Measurements from ENCODE around the gene ANTKMT. TPM values are rescaled to one million over a fixed set of nuclear protein-coding genes. Genes with fewer than 3 reads are reported as not detected.
"Not testable (repeated sequence)": the region's sequence is repeated elsewhere in the genome, so short reads cannot be mapped to it uniquely, and the experiment has no call there.

The ANTKMT gene
- total and polyA plus RNA-seq, 2 donors (not counting 3 experiments of a cell fraction or from before 2014, with no cell fraction given) = 26.1 to 27.9 TPM

- intact Hi-C loops (cut with micrococcal nuclease) (no loop called here), dilution Hi-C loops (cut with MboI; ENCODE audit: extremely low pct_ligation_motif_present, low sequenced_read_pairs) (no loop called here)
- Histone ChIP-seq H3K9ac (replicated peaks; ENCODE audit: extremely low read depth, insufficient read depth, low read length) (peak overlapping the region; percentile 75), H4K20me1 (replicated peaks; ENCODE audit: control insufficient read depth, extremely low read depth, insufficient read depth, low read length) (no peaks in the 10 kb centered on the region), H3K4me2 (ENCODE audit: insufficient read depth, low read length) (peak overlapping the region; percentile 69), H3K36me3 (ENCODE audit: control insufficient read depth in 2 of 2, extremely low read depth in 1 of 2, insufficient read depth in 2 of 2, low read length in 2 of 2) (peaks cover 0 to 10% of the 10 kb centered on the region in 2 experiments), H3K79me2 (ENCODE audit: control insufficient read depth, insufficient read depth, low read length) (no peaks in the 10 kb centered on the region), H3K9me3 (replicated peaks; ENCODE audit: control insufficient read depth, insufficient read depth, low read length) (no peaks in the 10 kb centered on the region), H2AFZ (ENCODE audit: low read depth, low read length) (peak overlapping the region; percentile 76), H3K4me3 (replicated peaks in 1 of 3; ENCODE audit: insufficient read depth in 1 of 3, low read depth in 1 of 3, low read length in 3 of 3) (peak overlapping the region; percentile 72 to 78 (median 78)), H3K27me3 (ENCODE audit: control insufficient read depth in 2 of 2, insufficient read depth in 2 of 2, low read length in 2 of 2) (peaks cover 16% of the 10 kb centered on the region in 2 experiments), H3K9me1 (replicated peaks; ENCODE audit: control insufficient read depth, extremely low read depth, insufficient read depth, low read length) (no peaks in the 10 kb centered on the region), H3K27ac (ENCODE audit: insufficient read depth, low read depth, low read length) (peak overlapping the region; percentile 49), H3K4me1 (ENCODE audit: control insufficient read depth, extremely low read depth, insufficient read depth, low read length) (peaks cover 6% of the 10 kb centered on the region)
- ChIA-PET CTCF (interaction anchor here (1.2 to 1.6 kb wide), 5 partner anchors 14 to 31 kb away, joined by 3 to 8 read pairs (median 4); partner anchors contain the start of gene ANTKMT), POLR2A (no interaction called here)
- DNase-seq (ENCODE audit: low read depth, low spot score) (no peak), FAIRE-seq (no peak)
- no TSS peak for BruUV-seq (replicated peaks)
- TF ChIP-seq FOS (IDR thresholded peaks at IDR 0.05; ENCODE audit: borderline replicate concordance, insufficient read depth, low read length) (no peak), POLR2A (IDR thresholded peaks at IDR 0.05; ENCODE audit: low read depth, low read length) (no peak), GATA2 (IDR thresholded peaks at IDR 0.05; ENCODE audit: insufficient read depth, insufficient read length, low read depth, low read length) (no peak), EZH2 (IDR thresholded peaks at IDR 0.05; ENCODE audit: borderline replicate concordance, low read depth, low read length, severe bottlenecking) (no peak), POLR2AphosphoS5 (IDR thresholded peaks at IDR 0.05; ENCODE audit: insufficient read depth, low read depth, low read length) (no peak), MAX (IDR thresholded peaks at IDR 0.05; ENCODE audit: insufficient read depth, insufficient read length) (no peak), JUN (IDR thresholded peaks at IDR 0.05; ENCODE audit: borderline replicate concordance, insufficient read depth, insufficient read length, low read depth) (no peak), MYC (IDR thresholded peaks at IDR 0.05; ENCODE audit: low read depth, low read length) (no peak), CTCF (IDR thresholded peaks at IDR 0.05; ENCODE audit: extremely low read depth in 1 of 2, insufficient read depth in 1 of 2, low read depth in 1 of 2, low read length in 2 of 2) (no peak)
These were observed 31.6 kb upstream of the ANTKMT start for GRCh38 chr16:689175-689897.

- CTCF ChIA-PET = interaction anchor here (1.6 kb wide), 1 partner anchor 29 kb away, joined by 6 read pairs; the partner anchor contains the start of gene ANTKMT
- FAIRE-seq; H3K36me3 ChIP-seq (ENCODE audit: control insufficient read depth in 2 of 2, extremely low read depth in 1 of 2, insufficient read depth in 2 of 2, low read length in 2 of 2); H3K9me1 ChIP-seq (replicated peaks; ENCODE audit: control insufficient read depth, extremely low read depth, insufficient read depth, low read length); H3K4me1 ChIP-seq (ENCODE audit: control insufficient read depth, extremely low read depth, insufficient read depth, low read length); H2AFZ ChIP-seq (ENCODE audit: low read depth, low read length); H3K4me3 ChIP-seq (replicated peaks in 1 of 3; ENCODE audit: insufficient read depth in 1 of 3, low read depth in 1 of 3, low read length in 3 of 3); dilution Hi-C loops (cut with MboI; ENCODE audit: extremely low pct_ligation_motif_present, low sequenced_read_pairs); H3K27ac ChIP-seq (ENCODE audit: insufficient read depth, low read depth, low read length); POLR2A ChIA-PET; H3K4me2 ChIP-seq (ENCODE audit: insufficient read depth, low read length); H3K9ac ChIP-seq (replicated peaks; ENCODE audit: extremely low read depth, insufficient read depth, low read length); H4K20me1 ChIP-seq (replicated peaks; ENCODE audit: control insufficient read depth, extremely low read depth, insufficient read depth, low read length); H3K79me2 ChIP-seq (ENCODE audit: control insufficient read depth, insufficient read depth, low read length); BruUV-seq (replicated peaks); H3K9me3 ChIP-seq (replicated peaks; ENCODE audit: control insufficient read depth, insufficient read depth, low read length); DNase-seq (ENCODE audit: low read depth, low spot score); intact Hi-C loops (cut with micrococcal nuclease): not testable (repeated sequence)
- peaks cover 32 to 34% of the 10 kb centered on the region in 2 experiments for H3K27me3 ChIP-seq (ENCODE audit: control insufficient read depth in 2 of 2, insufficient read depth in 2 of 2, low read length in 2 of 2)
These were observed 29.7 kb upstream of the ANTKMT start for GRCh38 chr16:691242-691641.

Data from endothelial cell of umbilical vein (primary cell).